HG03558 (cell line): ENCODE measurements around the gene GCN1.

ENCODE experiments used
- ATAC-seq: cut with Tn5 transposase; IDR thresholded peaks from one replicate; pipeline ENCODE4 v1.9.1; 2021; ENCODE audit warnings: moderate number of reproducible peaks; ENCODE audit not compliant: unreplicated experiment; ENCODE audit errors: extremely low read depth

Gene GCN1

GRCh38 chr12:120121766-120122293 is 72.7 kb downstream of the GCN1 start:
- peak; percentile 29 for ATAC-seq

DNA sequence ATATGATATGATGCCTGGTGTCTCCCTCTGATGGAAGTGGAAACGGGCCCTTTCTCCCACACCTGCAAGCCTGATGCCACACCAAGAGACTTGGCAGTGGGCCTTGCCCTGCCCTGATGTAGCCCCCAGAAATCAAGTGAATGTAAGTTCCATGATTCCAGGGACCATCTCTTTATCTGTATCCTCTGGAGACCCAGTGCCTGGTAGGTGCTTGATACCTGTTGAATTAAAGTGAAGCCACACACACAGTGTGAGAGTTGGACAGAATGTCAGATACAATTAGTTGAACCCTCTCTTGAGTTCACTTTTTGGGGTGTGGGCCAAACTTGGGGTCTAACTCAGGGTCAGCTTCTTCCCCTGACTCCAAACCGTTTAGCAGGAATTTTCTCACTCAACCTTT is 73.2 kb downstream of the GCN1 start:
- ATAC-seq: no peak

DNA sequence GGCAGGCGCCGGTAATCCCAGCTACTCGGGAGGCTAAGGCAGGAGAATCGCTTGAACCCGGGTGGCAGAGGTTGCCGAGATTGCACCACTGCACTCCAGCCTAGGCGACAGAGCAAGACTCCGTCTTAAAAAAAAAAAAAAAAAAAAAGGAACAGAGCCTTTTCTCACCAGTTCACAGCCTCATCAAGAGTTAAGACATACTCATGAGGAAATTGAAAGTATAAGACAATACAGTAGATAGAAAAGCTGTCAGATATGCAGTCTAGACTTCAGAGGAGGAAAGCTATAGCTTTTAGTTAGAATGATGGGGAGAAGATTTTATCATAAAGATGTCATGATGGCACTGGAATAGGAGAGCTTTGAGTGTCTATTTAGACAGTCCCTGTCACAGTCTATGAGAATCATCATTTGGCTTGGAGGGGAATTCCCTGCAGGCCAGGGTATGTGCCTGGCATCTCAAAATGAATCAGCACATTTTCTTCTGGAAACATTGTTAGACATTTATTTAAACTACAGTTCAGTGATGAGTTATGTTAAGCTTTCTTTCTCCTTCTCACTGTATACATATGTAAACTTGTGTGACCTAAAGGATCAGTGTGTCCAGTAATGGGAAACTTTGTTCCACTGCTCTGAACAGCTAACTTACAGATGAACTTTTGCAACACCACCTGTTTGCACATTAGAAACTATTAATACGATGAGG is 75.1 kb downstream of the GCN1 start:
- peak; percentile 24 for ATAC-seq

GRCh38 chr12:120118321-120119061 is 76.0 kb downstream of the GCN1 start:
- no peak for ATAC-seq

DNA sequence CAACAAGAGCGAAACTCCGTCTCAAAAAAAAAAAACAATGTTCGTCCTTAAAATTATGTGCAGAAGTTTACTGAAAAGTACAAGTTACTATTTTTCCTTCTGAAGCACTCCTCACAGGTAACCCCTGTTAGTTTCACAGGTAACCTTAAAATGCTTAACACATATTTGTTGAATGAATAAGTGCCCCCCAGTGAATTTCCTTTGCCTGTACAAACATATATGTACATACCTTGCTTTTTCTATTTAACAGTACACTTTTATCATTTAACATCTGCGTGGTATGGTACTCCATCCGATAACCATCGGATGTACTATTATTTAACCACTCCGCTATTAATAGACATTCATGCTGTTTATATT is 76.6 kb downstream of the GCN1 start:
- ATAC-seq: no peak

- peak; percentile 18 for ATAC-seq
These were observed 77.5 kb downstream of the GCN1 start for GRCh38 chr12:120116792-120117651.

DNA sequence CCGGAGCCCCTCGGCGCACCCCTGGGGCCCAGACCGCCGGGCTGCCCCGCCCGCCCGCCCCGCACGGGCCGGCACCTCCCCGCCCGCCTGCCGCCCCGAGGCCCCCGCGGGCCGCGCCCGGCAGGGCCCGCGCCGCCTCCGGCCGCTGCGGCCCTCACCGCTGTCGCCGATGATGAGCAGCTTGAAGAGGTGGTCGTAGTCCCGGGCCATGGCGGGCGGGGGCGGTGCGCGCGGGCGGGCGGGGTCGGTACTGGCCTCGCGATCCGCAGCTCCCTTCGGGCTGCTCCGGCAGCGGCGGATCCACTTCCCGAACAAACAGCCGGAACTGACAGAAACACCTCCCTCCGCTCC is 78.1 kb downstream of the GCN1 start, which contains the start of gene RAB35:
Gene RAB35 (minus strand): TSS at position 313 of the 351 bp plus-strand sequence. CDS start 103 bp downstream, at position 210.
- ATAC-seq: no peak

DNA sequence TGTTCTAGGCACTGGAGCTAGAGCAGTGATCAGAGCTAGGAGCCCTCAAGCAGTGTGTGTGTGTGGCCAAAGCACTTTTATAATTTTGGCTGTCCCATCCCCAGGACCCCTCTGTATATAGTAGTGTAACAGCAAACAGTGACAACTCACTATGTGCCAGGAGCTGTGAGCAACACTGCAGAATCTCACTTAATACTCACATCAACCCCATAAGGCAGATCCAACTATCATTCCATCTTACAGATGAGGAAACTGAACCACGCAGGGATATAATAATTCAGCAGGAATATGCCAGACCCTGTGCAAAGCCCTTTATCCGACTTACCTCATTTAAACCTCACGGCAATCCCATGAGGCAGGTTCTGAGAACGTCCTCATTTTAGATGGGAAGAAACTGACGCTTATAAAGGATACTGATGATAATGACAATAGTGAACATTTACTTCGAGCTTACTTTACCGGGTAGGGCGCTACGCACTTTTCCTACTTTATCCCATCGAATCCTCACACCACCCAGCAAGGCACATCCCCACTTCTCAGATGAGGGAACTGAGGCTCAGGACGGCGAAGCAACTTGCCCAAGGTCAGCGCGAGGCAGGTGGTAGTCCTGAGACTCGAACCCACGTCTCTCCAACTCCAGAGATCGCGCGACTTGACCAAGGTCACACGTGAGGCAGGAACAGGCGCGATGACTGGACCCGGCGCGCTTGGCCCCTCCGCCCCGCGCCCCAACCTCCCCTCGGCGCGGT is 78.6 kb downstream of the GCN1 start:
- ATAC-seq: no peak

GRCh38 chr12:120115066-120115465 is 79.4 kb downstream of the GCN1 start:
- no peak for ATAC-seq

GRCh38 chr12:120110550-120111501 is 83.7 kb downstream of the GCN1 start:
- ATAC-seq: no peak

DNA sequence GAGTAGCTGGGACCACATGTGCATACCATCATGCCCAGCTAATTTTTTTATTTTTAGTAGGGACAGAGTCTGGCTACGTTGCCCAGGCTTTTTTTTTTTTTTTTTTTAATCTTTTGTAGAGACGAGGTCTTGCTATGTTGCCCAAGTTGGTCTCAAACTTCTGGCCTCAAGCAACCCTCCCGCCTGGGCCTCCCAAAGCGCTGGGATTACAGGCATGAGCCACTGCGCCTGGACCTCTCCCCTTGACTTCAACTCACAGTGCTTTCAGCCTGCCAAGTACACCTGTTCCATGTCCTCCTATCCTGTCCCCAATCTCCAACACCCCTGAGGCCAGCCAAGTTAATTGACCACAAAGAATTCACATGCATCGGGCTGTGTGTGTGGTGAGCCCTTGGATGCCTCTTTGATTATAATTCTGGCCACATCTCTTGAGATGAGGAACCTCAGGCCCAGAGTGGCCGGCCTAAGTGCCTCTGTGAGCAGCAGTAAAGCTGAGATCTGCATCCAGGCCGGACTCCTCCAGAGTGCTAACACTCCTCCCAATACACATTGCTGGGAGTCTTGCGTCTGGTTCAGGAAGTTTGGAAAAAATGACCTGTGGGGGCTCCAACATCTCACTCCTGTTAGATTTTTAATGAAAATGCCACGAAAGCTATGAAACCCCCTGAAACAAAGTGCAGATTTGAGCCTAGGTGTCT is 84.8 kb downstream of the GCN1 start:
- no peak for ATAC-seq

DNA sequence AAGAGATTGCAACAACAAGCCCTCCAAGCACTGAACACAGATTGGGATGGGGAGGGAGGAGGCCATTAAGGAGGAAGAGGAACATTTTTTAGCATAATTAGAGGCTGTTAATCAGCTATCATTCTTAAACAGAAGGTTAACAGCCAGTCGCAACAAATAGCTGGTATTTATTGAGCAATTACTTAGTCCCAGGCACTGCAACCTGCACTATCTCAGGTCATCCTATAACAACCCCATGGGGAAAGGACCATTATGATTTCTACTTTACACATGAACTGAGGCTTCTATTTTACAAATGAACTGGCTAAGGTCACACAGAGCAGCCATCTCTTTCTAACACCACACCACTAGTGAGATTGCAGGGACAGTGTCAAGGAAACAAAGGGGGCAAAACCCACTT is 88.4 kb downstream of the GCN1 start:
- ATAC-seq: no peak

GRCh38 chr12:120103371-120103770 is 91.1 kb downstream of the GCN1 start:
- no peak for ATAC-seq

DNA sequence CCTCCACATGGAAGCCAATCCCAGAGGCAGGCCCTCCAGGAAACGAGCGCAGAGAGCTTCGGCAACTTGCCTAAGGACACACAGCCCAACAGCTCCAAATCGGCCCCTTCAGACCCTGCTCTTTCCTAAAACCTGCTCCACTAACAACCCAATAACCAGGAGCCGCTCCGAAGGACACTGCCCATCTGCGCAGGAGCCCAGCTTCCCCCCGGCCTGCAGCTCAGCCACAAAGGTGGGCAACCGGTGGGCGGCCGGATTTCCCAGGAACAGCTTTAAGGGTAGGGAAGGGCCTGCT is 91.5 kb downstream of the GCN1 start:
- ATAC-seq: no peak

DNA sequence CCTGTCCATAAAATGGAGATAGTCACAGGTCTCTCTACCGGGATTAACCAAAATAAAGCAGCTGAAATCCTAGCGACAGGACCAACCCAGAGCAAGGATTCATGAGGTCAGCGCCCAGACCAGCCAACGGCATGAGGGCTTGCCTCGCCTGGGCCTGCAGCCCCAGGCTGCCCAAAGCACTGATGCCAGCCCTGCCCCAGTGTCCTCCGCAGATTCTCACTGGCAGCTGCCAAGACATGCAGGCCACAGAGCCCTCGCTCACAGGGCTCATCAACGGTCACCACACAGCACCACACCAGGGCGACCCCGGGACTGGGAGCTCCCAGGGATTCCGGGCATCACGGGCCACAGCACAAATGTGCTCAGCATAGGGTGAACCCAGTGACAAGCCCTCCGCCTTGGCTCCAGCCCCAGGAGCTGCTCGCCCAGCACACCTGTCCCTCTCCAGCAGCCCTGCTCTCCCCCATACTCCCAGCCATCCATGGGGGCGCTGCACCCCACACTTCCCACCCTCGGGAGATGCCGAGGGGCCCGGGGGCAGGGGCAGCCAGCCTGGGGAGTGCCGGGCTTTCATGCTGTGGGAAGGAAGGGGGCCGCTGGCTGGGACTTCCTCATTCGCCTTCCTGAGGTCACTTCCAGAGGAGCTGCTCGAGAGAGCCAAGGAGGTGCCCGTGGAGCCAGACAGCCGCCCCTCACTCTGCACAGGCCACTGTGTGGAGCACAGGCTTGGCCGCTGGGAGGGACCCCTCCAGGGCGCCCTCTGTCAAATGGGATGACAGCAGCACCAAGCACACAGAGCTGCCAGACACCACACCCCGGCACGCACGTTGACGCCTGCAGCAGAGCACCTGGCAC is 92.1 kb downstream of the GCN1 start:
- ATAC-seq: no peak

DNA sequence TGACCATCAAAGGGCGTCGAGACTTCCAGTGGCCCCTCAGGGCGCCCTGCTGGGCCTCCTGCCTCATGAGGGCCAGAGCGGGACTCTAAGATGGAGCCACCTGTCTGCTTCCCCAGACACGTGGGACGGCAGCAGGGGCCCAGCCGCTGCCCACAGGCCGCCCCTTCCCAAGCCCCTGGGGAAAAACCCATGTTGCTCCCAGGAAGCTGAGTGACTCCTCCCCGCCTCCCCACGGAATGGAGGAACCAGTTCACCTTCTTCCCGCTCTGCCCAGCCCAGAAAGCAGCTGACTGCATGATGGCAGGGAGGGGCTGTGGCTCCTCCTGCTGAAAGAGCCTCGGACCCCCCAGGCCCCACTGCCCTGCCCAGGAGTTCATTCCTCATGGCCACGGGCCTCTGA is 92.9 kb downstream of the GCN1 start:
- no peak for ATAC-seq

- ATAC-seq: no peak
These were observed 93.3 kb downstream of the GCN1 start for GRCh38 chr12:120101182-120101581.

DNA sequence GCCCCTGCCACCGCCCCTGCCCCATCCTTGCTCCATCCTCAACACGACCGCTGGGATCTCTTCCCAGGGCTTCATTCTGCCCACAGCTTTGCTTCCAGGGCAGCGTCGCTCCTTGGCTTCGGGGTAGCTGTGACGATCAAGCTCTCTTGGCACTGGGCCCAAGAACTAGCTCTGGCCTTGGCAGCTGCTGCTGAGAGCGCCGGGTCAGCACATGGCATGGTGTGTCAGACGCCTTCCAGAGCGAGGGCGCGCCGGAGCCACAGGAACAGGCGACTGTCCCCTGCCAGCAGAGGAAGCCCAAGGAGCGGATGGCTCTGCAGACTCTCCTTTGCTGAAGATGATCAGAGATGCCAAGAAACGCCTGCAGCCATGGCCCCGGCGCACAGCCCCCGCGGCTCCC is 93.9 kb downstream of the GCN1 start:
- no peak for ATAC-seq
